Measurements from ENCODE around the gene COP1. TPM values are rescaled to one million over a fixed set of nuclear protein-coding genes. Genes with fewer than 3 reads are reported as not detected.

COP1 gene
- total and polyA plus RNA-seq, 3 donors from 2014 or later: 63.7 to 103 (median 92.9) TPM

DNA sequence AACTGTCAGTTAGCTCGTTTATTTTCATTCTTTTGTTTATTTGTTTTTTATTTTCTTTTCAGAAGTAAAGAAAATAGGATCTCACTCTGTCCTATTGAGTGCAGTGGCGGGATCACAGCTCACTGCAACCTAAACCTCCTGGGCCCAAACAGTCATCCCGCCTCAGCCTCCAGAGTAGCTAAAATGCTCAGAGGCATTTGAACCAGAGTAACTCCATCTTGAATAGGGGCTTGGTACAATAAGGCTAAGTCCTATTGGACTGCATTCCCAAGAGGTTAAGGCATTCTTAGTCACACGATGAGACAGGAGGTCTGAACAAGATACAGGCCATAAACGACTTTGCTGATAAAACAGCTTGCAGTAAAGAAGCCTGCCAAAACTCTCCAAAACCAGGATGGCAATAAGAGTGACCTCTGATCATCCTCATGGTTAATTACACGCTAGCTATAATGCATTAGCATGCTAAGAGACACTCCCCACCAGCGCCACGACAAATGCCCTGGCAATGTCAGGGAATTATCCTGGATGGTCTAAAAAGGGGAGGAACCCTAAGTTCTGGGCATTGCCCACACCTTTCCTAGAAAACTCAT, 13.1 kb upstream of the COP1 start:
- DNase-seq: no peak
- WGBS, 2 donors: 73 to 74% methylated on average over 8 of the region's 8 CpGs
- intact Hi-C loops (cut with DNase I; ENCODE audit: low total_unique reads): no loop called here

GRCh38 chr1:176217461-176218099, 10.5 kb upstream of the COP1 start:
- Histone ChIP-seq H3K27me3 (no peaks in the 10 kb centered on the region), H3K27ac (no peak overlapping the region), H3K36me3 (ENCODE audit: low read depth, missing control alignments) (no peaks in the 10 kb centered on the region), H3K4me1 (no peaks in the 10 kb centered on the region), H3K4me3 (no peak overlapping the region), H3K9me3 (no peaks in the 10 kb centered on the region)
- intact Hi-C loops (cut with DNase I; ENCODE audit: low total_unique reads): no loop called here
- no peak for DNase-seq
- TF ChIP-seq, protein P1, sequence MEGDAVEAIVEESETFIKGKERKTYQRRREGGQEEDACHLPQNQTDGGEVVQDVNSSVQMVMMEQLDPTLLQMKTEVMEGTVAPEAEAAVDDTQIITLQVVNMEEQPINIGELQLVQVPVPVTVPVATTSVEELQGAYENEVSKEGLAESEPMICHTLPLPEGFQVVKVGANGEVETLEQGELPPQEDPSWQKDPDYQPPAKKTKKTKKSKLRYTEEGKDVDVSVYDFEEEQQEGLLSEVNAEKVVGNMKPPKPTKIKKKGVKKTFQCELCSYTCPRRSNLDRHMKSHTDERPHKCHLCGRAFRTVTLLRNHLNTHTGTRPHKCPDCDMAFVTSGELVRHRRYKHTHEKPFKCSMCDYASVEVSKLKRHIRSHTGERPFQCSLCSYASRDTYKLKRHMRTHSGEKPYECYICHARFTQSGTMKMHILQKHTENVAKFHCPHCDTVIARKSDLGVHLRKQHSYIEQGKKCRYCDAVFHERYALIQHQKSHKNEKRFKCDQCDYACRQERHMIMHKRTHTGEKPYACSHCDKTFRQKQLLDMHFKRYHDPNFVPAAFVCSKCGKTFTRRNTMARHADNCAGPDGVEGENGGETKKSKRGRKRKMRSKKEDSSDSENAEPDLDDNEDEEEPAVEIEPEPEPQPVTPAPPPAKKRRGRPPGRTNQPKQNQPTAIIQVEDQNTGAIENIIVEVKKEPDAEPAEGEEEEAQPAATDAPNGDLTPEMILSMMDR (IDR thresholded peaks at IDR 0.05): no peak
- no peak for TF ChIP-seq POLR2A (IDR thresholded peaks at IDR 0.05)

More for the DNA sequence above, 13.1 kb upstream of the COP1 start:
- H3K27ac ChIP-seq: no peak overlapping the region
- H3K4me3 ChIP-seq: no peak overlapping the region
- TF ChIP-seq POLR2A (IDR thresholded peaks at IDR 0.05): no peak
- TF ChIP-seq, protein P1 (IDR thresholded peaks at IDR 0.05): no peak
- H3K4me1 ChIP-seq: no peaks in the 10 kb centered on the region
- H3K9me3 ChIP-seq: no peaks in the 10 kb centered on the region
- H3K27me3 ChIP-seq: no peaks in the 10 kb centered on the region
- H3K36me3 ChIP-seq (ENCODE audit: low read depth, missing control alignments): no peaks in the 10 kb centered on the region

GRCh38 chr1:176216031-176216430, 8.9 kb upstream of the COP1 start:
- H3K27me3 ChIP-seq: no peaks in the 10 kb centered on the region
- no peaks in the 10 kb centered on the region for H3K4me1 ChIP-seq
- intact Hi-C loops (cut with DNase I; ENCODE audit: low total_unique reads): no loop called here
- WGBS, 2 donors: 45 to 46% methylated on average over 1 of the region's 1 CpG
- H3K4me3 ChIP-seq: no peak overlapping the region
- no peak for DNase-seq
- no peak for TF ChIP-seq POLR2A (IDR thresholded peaks at IDR 0.05)
- TF ChIP-seq, protein P1 (IDR thresholded peaks at IDR 0.05): no peak
- no peak overlapping the region for H3K27ac ChIP-seq
- H3K9me3 ChIP-seq: no peaks in the 10 kb centered on the region
- no peaks in the 10 kb centered on the region for H3K36me3 ChIP-seq (ENCODE audit: low read depth, missing control alignments)

GRCh38 chr1:176211396-176212165, 4.5 kb upstream of the COP1 start:
- 94 to 97% methylated on average over 1 of the region's 1 CpG for WGBS, 2 donors
- TF ChIP-seq, protein P1 (IDR thresholded peaks at IDR 0.05): no peak
- TF ChIP-seq POLR2A (IDR thresholded peaks at IDR 0.05): no peak
- intact Hi-C loops (cut with DNase I; ENCODE audit: low total_unique reads): no loop called here
- H3K9me3 ChIP-seq: no peaks in the 10 kb centered on the region
- H3K4me3 ChIP-seq: no peak overlapping the region
- no peak overlapping the region for H3K27ac ChIP-seq
- no peak for DNase-seq
- H3K36me3 ChIP-seq (ENCODE audit: low read depth, missing control alignments): no peaks in the 10 kb centered on the region
- peaks cover 4% of the 10 kb centered on the region for H3K4me1 ChIP-seq
- H3K27me3 ChIP-seq: no peaks in the 10 kb centered on the region
